Measurements from ENCODE around the gene MSMO1.
"Not testable (repeated sequence)": the region's sequence is repeated elsewhere in the genome, so short reads cannot be mapped to it uniquely, and the experiment has no call there.

The MSMO1 gene

DNA sequence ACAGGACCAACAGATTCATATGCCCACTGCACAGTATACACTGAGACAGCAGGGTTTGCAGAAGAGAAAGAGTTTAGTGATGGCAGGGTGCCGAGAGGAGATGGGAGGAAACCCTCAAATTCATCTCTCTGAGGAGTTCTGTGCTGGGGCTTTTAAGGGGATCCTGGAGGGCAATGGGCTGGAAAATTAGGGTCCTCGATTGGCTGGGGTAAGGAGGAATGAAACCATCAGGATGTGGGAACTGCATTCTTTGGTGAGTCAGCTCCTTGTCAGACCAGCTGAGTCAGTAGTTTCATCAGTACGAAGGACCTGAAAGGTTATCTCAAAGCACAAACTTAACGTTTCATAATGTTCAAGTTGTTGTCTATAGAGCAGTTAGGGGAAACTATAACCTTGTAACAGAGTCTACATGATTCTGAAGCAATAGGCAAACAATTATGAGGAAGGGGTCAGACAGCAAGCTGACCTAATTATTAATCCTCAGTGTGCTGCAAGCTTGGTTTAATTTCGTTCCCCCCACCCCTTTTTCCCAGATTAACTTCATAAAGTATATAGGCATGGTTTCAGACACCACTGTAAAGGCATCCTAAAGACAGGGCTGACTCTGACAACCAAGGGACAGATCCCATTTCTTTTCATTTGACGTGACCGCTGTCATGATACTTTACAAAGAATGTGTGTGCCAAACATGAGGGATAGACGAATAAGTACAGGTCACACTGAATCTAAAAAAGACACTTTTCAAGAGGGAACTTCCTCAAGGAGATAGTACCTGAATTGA lies 1.5 kb upstream of the MSMO1 start:
- DNase-seq = no peak

DNA sequence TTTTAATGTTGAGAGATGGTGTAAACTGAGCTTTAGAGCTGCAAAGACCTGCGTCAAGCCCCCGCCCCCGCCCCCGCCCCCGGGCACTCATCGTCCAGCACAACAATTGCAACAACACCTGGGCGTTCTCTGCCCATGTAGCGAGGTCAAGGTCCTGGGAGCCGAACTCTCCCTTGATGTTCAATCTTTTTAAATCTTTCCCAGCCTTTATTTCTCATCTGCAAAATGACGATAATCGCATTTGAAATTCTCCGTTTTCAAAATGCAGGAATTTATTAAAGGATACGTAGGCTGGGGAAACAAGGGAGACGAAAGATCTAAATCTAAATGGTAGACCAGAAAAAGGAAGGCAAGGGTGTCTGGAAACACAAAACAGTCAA lies 648 bp upstream of the MSMO1 start:
- no peak for DNase-seq

DNA sequence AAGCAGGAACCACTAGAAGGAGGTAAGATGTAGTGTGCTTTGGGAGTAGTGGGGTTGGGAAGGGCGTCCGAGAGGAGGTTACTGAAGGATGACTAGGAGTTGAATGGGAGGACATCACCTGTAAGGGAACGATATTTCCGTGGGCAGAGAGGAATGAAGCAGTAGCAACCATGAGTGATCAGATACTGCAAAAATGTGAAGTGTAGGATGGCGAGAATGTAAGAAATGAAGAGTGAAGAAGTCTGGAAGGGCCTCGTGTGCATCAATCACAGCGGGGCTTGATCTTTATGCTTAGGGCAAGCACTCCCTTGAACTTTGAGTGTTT lies 594 bp downstream of the MSMO1 start:
- DNase-seq = no peak

DNA sequence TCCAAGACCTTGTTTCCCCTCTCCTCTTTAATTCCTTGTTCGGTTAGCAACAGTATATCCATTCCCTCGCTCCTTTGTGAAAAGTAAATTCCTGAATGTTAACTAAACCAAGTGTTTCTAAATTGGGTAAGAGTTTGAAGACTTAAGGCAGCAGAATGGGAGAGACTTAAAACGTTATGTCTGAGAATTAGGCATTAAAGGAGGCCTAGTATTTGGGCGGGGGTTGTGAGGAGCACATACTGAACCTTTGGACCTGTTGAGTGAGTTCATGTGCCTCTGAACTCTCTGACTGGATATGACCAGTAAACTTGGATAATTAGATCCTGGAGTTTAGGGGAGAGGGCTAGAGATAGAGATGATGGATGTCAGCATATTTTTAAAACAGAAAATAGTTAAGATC lies 1.2 kb downstream of the MSMO1 start:
- DNase-seq = no peak

DNA sequence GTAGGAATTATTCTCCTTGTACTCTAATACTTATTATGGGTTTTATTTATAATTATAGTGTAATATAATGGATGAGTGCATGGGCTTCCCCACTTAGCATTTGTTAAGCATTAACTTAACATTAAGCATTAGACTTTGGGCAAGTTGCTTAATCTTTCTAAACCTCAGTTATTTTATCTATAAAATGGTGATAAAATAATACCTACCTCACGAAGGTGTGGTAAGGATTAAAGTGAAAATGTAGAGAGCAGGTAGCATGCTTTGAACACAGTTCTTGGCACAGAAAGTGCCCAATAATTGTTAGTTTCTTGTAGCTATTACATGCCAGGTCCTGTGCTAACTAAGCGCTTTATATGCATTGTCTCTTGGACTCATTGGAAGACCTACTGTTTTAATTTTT lies 2.6 kb downstream of the MSMO1 start:
- DNase-seq = no peak

DNA sequence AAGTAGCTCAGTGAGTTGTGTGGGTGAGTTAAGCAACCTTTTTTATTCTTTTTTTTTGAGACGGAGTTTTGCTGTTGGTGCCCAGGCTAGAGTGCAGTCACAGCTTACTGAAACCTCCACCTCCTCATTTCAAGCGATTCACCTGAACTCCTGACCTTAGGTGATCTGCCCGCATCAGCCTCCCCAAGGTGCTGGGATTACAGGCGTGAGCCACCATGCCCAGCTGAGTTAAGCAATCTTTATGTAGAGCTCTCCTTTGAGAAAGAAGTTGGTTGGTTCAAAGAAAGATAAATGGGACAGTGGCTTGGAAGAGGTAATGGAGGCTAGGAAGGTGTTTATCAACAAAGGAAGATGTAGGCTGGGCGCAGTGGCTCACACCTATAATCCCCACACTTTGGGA lies 3.2 kb downstream of the MSMO1 start:
- no peak for DNase-seq

DNA sequence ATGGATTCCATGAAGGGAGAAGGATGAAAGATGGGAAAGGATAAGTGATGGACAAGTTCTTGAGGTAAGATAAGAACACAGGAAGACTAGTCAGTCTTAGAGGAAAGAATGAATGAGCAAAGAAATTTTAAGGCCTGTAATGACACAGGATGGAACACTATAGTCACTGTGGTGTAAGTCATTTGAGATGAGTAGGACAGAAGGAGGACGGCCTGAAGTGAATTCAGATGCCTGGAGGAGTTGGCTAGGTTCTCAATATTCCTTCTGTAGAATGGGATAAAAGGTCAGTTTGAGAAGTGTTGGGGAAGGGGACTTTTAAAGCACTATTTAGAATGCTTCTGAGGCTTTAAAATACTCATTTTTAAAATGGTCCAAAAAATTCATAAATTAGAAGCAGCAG lies 3.9 kb downstream of the MSMO1 start:
- DNase-seq = no peak

DNA sequence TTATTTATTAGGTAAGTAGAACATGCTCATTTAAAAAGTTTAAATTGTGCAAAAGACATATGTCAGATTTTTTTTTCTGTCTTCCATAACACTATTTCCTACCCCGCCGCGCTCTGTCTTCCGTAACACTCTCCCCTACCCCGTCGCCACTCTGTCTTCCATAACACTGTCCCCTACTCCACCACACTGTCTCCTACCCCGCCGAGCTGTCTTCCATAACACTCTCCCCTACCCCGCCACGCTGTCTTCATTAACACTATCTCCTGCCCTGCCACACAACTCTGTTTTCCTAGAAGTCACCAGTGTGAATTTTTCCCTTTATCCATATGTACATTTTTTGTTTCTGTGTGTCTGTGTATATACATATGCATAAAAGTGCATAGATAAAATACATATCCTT lies 4.4 kb downstream of the MSMO1 start:
- no peak for DNase-seq

DNA sequence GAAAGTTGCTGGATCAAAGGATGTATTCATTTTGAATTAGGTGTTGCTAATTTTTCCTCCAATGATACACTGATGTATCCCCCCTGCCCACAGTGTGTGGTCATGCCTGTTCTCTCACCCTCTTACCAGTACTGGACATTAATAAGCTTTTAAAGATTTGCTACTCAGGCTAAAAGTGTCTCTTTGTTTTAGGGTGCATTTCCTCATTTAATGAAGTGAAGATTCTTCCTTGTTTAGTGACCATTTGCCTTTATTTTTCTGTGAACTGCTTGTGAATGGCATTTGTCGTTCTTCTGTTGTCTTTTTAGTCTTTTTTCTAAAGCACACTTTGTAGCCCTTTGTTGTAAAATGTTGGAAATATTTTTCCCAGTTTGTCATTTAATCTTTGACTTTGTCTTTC lies 5.0 kb downstream of the MSMO1 start:
- no peak for DNase-seq

DNA sequence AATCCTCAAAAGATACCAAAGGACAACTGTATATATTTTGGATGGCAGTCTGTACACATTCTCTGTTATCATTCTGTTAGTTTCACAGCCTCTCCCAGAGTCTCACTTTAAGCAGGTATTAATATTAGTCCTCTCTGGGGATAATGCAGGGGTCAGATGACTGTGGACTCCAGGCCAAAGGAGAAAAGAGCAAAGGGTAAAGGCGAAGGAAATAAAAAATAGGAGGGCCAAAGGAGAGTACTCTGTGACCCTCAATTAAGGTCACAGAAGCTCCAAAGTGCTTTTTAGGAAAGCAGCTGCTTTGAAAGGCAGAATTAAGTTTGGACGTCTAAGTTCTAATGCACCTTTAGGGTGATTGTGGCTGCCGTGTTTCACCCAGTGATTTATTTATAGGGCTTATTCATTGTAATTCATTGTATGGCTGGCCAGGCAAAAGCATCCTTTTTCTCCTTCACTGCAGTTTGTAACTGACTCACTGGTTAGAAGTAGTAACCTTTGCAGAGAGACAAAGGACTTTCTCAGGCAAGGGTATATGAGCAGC lies 7.8 kb downstream of the MSMO1 start:
- DNase-seq = no peak

DNA sequence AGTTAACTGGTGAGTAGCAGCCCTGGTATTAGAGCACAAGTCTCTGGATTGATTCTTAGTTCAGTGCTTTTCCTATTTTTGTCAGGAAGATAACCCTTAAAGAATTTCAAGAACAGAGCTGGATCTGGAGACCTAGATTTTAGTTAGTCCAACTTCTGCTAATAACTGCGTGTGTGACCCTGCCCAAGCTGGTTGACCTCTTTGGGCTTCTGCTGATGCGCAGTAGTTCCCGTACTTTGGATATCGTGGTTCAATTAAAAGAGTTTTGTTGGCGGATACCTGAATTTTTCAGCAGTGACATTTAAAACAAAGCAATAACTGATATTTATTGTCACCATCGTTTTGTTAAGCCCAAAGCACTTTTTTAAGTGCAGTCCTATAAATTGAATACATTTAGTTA lies 9.3 kb downstream of the MSMO1 start:
- no peak for DNase-seq

DNA sequence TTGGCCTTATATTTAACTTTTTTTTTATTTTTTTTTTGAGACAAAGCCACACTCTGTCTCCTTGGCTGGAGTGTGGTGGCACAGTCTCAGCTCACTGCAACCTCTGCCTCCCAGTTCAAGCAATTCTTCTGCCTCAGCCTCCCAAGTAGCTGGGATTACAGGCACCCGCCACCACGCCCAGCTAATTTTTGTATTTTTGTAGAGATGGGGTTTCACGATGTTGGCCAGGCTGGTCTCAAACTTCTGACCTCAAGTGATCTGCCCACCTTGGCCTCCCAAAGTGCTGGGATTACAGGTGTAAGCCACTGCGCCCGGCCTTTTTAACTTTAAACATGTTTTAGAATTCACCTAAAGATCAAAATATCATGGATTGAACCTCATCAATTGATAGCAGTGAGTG lies 14.9 kb downstream of the MSMO1 start:
- not testable (repeated sequence) for DNase-seq

DNA sequence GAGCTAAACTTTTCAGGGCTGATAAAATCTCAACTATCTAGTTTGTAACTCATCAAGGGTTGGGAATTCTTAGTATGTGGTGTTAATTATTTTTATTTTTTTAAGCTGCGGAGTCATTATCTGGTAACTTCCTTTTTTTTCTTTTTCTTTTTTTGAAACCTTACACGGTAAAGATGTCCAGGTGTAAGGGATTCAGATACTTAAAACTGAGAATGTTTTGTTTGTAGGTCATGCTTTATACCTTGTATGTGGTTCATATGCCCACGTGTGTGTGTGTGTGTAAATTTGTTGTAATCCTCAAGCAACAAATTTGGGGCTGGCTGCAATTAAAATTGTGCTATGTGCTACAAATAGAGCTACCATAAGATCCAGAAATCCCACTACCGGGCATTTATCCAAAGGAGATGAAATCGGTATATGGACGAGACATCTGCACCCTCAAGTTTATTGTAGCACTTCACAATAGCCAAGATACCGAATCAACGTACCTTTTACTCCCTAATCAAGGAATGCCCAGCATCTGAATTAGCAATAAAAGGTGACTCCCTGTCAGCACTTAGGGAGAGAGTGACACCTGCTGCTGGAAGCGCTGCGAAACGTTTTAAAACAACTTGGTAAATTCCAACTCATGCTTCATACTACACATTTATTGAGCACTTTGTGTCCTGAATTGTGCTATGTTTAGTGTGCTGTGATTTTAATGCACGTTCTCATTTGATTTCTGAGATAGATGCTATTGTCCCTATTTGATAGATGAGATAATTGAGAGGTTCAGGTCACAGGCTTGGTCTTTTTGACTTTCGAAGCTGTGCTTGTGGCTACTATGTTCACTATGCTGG lies 16.1 kb downstream of the MSMO1 start:
- DNase-seq = no peak

DNA sequence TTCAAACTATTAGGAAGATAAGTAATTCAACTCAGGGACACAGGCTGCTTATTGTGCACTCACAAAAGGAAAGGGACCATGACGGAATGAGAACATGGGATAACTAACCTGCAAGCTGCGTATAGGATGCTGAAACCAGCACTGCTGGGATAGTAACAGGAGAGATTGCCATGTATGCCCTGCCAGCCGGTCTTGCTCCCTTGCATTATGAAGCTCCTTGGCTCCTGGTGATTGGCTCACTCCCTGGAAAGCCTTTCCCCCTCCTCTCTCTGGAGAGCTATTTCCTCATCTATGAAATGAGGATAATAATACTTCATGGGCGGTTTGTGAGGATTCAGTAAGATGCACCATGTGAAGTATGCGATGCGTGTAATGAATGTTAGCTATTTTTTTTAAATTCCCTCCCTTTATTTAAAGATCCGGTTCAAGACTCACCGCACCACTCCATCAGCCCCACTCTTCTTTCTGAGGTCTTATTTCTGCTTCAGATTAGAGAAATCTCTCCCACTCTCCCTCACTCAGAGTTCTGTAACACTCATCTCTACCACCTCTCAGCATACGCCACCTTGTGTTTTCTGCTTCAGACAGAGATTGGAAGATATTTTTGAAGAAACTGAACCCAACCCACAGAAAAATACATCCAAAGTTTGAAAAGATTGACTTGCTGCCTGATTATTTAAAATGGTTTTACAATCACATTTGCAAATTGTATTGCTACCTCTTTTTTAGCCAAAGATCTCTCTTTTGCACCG lies 18.4 kb downstream of the MSMO1 start:
- no peak for DNase-seq

DNA sequence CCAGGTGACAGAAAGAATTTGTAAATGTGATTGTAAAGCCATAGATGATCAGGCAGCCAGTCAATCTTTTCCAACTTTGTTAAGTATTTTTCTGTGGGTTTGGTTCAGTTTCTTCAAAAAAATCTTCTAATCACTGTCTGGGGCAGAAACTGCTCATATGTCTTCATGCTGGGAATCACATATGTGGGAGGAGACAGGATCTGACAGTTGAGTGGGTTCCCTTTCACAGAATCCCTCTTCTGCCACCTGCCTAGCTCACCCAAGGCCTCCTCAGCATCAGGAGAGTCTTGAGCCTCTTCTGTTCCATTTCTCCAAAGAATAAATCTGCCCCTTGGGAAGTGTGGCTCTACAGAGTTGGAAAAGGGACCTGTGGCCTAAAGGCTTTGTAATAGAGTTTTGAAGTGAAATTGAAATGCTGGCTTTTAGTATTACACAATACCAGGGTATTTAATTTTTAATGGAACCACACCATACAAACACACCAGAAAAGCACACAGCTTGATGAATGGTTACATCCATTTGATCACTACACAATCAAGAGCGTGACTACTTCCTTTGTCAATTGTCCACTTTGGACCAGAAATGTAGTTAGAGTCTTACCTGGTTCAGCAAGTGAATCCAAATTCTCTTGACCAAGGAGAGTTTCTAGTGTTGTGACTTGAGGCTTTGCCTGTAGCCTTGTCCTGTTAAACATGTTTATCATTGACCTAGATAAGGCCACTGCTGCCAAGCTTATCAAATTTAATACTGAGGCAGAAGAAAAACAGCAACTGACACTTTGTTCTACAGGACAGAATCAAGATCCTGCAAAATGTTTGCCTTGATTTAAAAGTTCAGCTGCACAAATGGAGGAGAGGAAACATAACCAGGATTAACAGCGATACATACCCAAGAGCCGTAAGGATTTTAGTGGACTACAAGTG lies 20.4 kb downstream of the MSMO1 start:
- DNase-seq = no peak

DNA sequence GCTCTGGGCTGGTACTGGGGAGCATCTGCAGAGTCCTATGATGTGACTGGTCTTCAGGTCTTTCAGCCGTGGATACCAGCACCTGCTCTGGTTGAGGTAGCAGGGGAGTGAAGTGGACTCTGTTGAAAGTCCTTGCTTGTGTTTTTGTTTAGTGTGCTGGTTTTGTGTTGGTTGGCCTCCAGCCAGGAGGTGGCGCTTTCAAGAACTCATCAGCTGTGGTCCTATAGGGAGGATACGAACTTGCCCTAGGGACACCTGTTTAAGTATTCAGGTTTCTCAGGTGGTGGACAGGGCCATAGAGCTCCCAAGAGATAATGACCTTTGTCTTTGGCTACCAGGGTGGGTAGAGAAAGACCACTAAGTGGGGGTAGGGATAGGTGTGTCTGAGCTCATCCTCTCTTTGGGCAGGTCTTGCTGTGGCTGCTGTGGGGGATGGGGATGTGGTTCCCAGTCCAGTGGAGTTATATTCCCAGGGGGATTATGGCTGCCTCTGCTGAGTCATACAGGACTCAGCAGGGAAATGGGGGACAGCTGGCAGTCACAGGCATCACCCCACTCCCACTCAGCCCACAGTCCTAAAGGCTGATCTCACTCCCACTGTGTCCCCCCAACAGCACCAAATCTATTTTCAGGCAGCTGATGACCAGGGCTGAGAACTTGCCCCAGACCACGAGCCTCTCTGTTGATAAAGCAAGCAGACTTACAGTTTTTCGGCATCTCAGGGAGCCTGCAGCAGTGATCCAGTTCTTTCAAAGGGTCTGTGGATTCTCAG lies 24.1 kb downstream of the MSMO1 start:
- no peak for DNase-seq

DNA sequence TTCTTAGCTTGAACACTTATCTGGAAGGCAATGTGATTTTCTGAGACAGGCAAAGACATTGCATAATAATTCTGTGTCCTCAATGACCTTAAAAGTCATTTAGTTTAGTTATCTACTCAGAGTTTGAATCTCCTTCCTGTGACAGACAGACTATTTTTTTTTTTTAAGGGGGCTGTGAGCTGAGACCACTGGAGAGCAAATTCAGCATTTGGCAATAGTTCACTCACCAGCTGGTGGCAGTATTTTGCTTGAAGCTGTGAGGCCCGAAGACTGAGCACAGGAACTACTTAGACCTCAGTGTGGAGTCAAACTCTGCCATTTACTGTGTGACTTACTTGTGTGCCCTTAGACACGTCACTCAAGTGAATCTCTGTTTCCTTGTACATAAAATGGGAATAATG lies 28.4 kb downstream of the MSMO1 start:
- DNase-seq = peak; percentile 62

DNA sequence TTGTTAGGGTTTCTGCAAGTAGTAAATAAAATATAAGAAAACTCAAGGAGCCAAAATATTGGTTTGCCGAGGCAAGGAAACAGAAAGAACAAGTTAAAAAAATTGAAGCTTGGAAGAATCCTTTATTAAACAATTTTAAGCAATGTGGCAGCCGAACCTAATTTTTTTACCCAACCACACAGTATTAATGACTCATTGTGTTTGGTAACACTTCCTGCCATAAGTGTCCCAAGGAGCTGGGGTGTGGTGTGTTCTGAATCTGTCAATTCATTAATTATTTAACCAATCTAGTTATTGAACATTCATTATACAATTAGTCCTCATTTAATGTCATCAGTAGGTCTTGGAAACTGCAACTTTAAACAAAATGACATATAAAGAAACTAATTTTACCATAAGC lies 32.0 kb downstream of the MSMO1 start:
- no peak for DNase-seq

DNA sequence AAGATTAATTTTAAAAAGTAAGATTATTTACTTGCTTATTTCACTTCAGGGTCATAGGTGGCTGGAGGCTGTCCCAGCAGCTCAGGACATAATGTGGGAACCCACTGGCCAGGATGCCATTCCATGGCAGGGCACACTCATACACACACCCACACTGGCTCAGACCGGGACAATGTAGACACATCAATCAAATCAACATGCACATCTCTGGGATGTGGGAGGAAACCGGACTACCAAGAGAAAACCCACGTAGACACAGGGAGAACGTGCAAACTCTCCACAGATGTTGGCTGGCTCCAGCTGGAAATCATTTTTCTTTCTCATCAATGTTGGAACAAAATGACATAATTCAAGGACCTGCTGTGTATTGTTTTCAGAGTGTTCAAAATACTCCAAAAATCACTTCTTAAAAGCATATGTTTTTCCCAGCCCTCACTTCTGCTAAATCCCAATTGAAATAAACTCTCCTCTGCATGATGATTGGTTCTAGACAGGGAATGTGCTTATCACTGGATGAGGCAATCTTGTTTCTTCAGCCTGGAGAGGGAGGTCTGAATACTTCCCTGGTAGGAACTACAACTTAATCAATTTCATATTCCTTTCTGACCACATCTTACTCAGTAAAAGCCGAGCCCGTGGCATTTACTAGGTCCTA lies 32.7 kb downstream of the MSMO1 start:
- no peak for DNase-seq

DNA sequence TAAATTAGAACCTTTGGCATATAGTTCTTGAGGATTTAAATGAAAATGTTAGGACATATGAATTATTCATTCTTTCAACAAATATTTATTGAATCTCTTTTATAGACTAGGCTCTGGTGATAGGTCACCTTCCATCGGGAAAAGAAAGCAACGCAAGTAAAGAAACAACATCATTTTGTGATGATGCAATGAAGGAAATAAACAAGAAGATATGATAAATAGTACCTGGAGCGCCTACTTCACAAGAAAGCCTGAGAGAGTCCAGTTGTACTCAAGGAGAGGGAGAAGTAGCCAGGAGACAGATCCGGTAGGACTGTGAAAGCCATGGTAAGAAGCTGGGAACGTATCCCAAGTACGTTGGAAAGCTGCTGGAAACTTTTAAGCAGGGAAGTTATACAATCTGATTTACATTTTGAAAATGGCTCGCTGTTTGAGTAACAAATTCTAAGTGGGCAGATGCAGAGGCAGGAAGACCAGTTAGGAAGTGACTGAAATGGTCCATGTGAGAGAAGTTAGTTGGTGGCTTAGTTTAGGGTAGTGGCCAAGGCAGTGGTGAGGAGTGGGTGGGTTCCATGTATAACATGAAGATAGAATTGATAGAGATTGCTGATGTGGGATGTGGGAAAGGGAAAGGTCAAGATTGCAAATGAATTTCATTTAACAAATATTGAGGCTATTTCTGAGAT lies 33.7 kb downstream of the MSMO1 start:
- DNase-seq = no peak

DNA sequence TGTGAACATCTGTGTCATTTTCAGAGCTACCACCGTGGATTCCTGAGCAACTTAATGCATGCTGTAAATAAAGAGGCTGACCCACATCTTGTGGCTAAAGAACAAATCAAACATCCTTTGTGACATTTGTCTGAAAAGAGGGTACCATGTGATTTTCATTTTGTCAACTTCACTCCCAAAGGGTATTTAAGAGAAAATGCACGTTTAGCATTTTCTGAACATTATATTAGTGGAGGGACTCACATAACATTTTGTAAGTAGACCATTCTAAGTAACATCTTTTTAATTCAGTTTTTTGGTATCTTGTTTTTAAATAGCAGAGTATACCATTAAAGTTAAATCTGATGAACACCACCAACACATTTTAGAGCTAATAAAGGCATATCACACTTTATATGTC lies 34.3 kb downstream of the MSMO1 start:
- DNase-seq = no peak
